DMS 273 treated with DMSO at 0.1 percent for 48 hours (cell line): ENCODE measurements around the gene COX8C.
"Not testable (repeated sequence)": the region's sequence is repeated elsewhere in the genome, so short reads cannot be mapped to it uniquely, and the experiment has no call there.

Source experiments
- DNase-seq: peaks from one replicate; lab custom pipeline; 2025; lab: John Stamatoyannopoulos, UW

The COX8C gene

GRCh38 chr14:93322929-93323599 is 23.9 kb upstream of the COX8C start:
- no peak for DNase-seq

GRCh38 chr14:93323600-93324174 is 23.3 kb upstream of the COX8C start:
- no peak for DNase-seq

GRCh38 chr14:93326196-93326595 is 20.8 kb upstream of the COX8C start:
- DNase-seq: no peak

GRCh38 chr14:93328546-93328945 is 18.4 kb upstream of the COX8C start:
- no peak for DNase-seq

- no peak for DNase-seq
These were observed 16.9 kb upstream of the COX8C start for GRCh38 chr14:93329965-93330608.

- DNase-seq: no peak
These were observed 16.4 kb upstream of the COX8C start for GRCh38 chr14:93330609-93331000.

GRCh38 chr14:93331002-93331727 is 15.8 kb upstream of the COX8C start:
- no peak for DNase-seq

GRCh38 chr14:93331728-93332396 is 15.1 kb upstream of the COX8C start:
- DNase-seq: no peak

- no peak for DNase-seq
These were observed 14.6 kb upstream of the COX8C start for GRCh38 chr14:93332397-93332852.

GRCh38 chr14:93332853-93333630 is 13.9 kb upstream of the COX8C start, which contains the start of gene BTBD7:
TSS of gene BTBD7 (minus strand) at chr14:93333036. CDS start at chr14:93296051, 36,985 bp downstream.
- DNase-seq: peak; percentile 83

- DNase-seq: no peak
These were observed 13.3 kb upstream of the COX8C start for GRCh38 chr14:93333631-93334103.

- no peak for DNase-seq
These were observed 9.7 kb upstream of the COX8C start for GRCh38 chr14:93337143-93337753.

- DNase-seq: no peak
These were observed 9.1 kb upstream of the COX8C start for GRCh38 chr14:93337884-93338283.

- DNase-seq: no peak
These were observed 3.7 kb upstream of the COX8C start for GRCh38 chr14:93343266-93343665.

- DNase-seq: no peak
These were observed 3.2 kb upstream of the COX8C start for GRCh38 chr14:93343797-93344196.

- DNase-seq: no peak
These were observed 868 bp downstream of the COX8C start for GRCh38 chr14:93347850-93348249.

- no peak for DNase-seq
These were observed 1.3 kb downstream of the COX8C start for GRCh38 chr14:93348292-93348691.

- DNase-seq: not testable (repeated sequence)
These were observed 7.9 kb downstream of the COX8C start for GRCh38 chr14:93354873-93355272.

- DNase-seq: no peak
These were observed 22.2 kb downstream of the COX8C start for GRCh38 chr14:93368996-93369712.

- DNase-seq: no peak
These were observed 22.8 kb downstream of the COX8C start for GRCh38 chr14:93369713-93370266.
